HL-60 (cell line): Measurements from ENCODE around the gene PACSIN3.
"Not testable (repeated sequence)": the region's sequence is repeated elsewhere in the genome, so short reads cannot be mapped to it uniquely, and the experiment has no call there.

ENCODE experiments used
- GABPA ChIP-seq: IDR thresholded peaks from 2 replicates; pipeline ENCODE4 v1.6.1; 2012; ENCODE audit warnings: low read depth
- POLR2AphosphoS5 ChIP-seq: IDR thresholded peaks from 2 replicates; pipeline ENCODE4 v1.6.1; 2012; ENCODE audit warnings: low read depth
- SPI1 ChIP-seq: IDR thresholded peaks from 2 replicates; pipeline ENCODE4 v1.6.1; 2012; ENCODE audit warnings: low read depth, mild to moderate bottlenecking, borderline replicate concordance
- TF ChIP-seq, protein P1 (sequence below): IDR thresholded peaks from one replicate; pipeline ENCODE4 v1.5.1; 2011; ENCODE audit warnings: low read length, control low read depth, inconsistent platforms; ENCODE audit not compliant: insufficient read depth
- TF ChIP-seq, protein P2 (sequence below): IDR thresholded peaks from 2 replicates; pipeline ENCODE4 v1.6.1; 2012; ENCODE audit warnings: low read depth; ENCODE audit not compliant: insufficient replicate concordance

DNA sequence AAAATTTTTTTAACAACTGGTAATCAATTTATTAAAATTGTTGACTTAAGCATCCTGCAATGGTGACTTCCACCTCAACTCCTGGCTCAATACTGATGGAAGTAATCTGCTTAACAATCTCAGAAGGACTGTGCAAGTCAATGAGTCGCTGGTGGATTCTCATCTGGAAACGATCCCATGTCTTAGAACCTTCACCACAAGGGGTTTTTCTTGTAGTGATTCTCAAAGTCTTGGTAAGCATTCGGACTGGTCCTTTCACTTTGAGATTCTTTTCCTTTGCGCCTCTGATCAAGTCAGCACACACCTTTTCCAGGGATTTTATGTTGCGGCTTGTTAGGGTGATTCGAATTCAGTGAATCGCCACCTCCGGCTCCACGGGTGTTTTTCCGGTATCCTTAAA, 4.9 kb upstream of the PACSIN3 start:
- TF ChIP-seq, protein P1, sequence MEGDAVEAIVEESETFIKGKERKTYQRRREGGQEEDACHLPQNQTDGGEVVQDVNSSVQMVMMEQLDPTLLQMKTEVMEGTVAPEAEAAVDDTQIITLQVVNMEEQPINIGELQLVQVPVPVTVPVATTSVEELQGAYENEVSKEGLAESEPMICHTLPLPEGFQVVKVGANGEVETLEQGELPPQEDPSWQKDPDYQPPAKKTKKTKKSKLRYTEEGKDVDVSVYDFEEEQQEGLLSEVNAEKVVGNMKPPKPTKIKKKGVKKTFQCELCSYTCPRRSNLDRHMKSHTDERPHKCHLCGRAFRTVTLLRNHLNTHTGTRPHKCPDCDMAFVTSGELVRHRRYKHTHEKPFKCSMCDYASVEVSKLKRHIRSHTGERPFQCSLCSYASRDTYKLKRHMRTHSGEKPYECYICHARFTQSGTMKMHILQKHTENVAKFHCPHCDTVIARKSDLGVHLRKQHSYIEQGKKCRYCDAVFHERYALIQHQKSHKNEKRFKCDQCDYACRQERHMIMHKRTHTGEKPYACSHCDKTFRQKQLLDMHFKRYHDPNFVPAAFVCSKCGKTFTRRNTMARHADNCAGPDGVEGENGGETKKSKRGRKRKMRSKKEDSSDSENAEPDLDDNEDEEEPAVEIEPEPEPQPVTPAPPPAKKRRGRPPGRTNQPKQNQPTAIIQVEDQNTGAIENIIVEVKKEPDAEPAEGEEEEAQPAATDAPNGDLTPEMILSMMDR = not testable (repeated sequence)
- not testable (repeated sequence) for TF ChIP-seq POLR2AphosphoS5, GABPA, SPI1
- TF ChIP-seq, protein P2, sequence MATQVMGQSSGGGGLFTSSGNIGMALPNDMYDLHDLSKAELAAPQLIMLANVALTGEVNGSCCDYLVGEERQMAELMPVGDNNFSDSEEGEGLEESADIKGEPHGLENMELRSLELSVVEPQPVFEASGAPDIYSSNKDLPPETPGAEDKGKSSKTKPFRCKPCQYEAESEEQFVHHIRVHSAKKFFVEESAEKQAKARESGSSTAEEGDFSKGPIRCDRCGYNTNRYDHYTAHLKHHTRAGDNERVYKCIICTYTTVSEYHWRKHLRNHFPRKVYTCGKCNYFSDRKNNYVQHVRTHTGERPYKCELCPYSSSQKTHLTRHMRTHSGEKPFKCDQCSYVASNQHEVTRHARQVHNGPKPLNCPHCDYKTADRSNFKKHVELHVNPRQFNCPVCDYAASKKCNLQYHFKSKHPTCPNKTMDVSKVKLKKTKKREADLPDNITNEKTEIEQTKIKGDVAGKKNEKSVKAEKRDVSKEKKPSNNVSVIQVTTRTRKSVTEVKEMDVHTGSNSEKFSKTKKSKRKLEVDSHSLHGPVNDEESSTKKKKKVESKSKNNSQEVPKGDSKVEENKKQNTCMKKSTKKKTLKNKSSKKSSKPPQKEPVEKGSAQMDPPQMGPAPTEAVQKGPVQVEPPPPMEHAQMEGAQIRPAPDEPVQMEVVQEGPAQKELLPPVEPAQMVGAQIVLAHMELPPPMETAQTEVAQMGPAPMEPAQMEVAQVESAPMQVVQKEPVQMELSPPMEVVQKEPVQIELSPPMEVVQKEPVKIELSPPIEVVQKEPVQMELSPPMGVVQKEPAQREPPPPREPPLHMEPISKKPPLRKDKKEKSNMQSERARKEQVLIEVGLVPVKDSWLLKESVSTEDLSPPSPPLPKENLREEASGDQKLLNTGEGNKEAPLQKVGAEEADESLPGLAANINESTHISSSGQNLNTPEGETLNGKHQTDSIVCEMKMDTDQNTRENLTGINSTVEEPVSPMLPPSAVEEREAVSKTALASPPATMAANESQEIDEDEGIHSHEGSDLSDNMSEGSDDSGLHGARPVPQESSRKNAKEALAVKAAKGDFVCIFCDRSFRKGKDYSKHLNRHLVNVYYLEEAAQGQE = not testable (repeated sequence)
